Ovary (tissue), 3 donors: ENCODE data around the gene SLC38A10.

Experiments
- CTCF ChIP-seq, 3 donors: fragments of 450-650 bp in 2 of 3; fragments of 200-600 bp in 1 of 3; IDR thresholded peaks; one replicate each; pipeline versions ENCODE4 v1.5.1 to v1.8.0; 2016 to 2022; ENCODE audit warnings: antibody characterized with exemption in 3 of 3, mild to moderate bottlenecking in 1 of 3
- EP300 ChIP-seq: sonication (generic); formaldehyde crosslinking; IDR thresholded peaks from one replicate; pipeline ENCODE4 v1.6.1; 2017; ENCODE audit warnings: antibody characterized with exemption
- POLR2A ChIP-seq: fragments of 450-650 bp; IDR thresholded peaks from one replicate; pipeline ENCODE4 v1.6.1; 2017; ENCODE audit warnings: antibody characterized with exemption, mild to moderate bottlenecking, moderate library complexity
- donor health status: DM: no; HTN: no; CAD: no.

- TF ChIP-seq CTCF (IDR thresholded peaks at IDR 0.05) = no peak
- TF ChIP-seq POLR2A = no peak
- TF ChIP-seq EP300 = no peak
These were observed 71.4 kb downstream of the SLC38A10 start for GRCh38 chr17:81223762-81224130.
